GM10266 (cell line): ENCODE measurements around the gene SH2D3C.
A peak's percentile ranks its signal among the peaks of the same experiment; 100 is the strongest.

Experiments used
- DNase-seq: peaks from one replicate; pipeline ENCODE4 v3.0.0; 2012; ENCODE audit errors: extremely low spot score
- CTCF ChIP-seq: IDR thresholded peaks from 2 replicates; pipeline ENCODE4 v1.5.1; 2012; ENCODE audit warnings: mild to moderate bottlenecking, low read depth; ENCODE audit not compliant: control insufficient read depth, insufficient read depth; ENCODE audit errors: missing control alignments

Gene SH2D3C

GRCh38 chr9:127705577-127706379, 72.7 kb downstream of the SH2D3C start:
- no peak for DNase-seq
- TF ChIP-seq CTCF = no peak

- TF ChIP-seq CTCF = no peak
- no peak for DNase-seq
Measured at GRCh38 chr9:127703289-127703946, 75.0 kb downstream of the SH2D3C start.

GRCh38 chr9:127700594-127701255, 77.7 kb downstream of the SH2D3C start:
- no peak for DNase-seq
- no peak for TF ChIP-seq CTCF

GRCh38 chr9:127700140-127700539, 78.3 kb downstream of the SH2D3C start:
- TF ChIP-seq CTCF = no peak
- DNase-seq = no peak

- TF ChIP-seq CTCF = no peak
- peak; percentile 89 for DNase-seq
Measured at GRCh38 chr9:127698985-127699670, 79.3 kb downstream of the SH2D3C start.

GRCh38 chr9:127698386-127698785, 80.1 kb downstream of the SH2D3C start:
- TF ChIP-seq CTCF = no peak
- DNase-seq = no peak
